Mucosa of descending colon (tissue), 3 donors: ENCODE data around the gene SLC38A6. TPM values are rescaled to one million over a fixed set of nuclear protein-coding genes. Genes with fewer than 3 reads are reported as not detected.

ENCODE experiments used
- ATAC-seq: fragments of 200-7000 bp; cut with Tn5 transposase; one replicate; pipeline ENCODE4 v1.9.1; 2020; ENCODE audit warnings: mild to moderate bottlenecking, moderate library complexity
- DNase-seq, 3 donors: peaks; one replicate each; pipeline ENCODE4 v3.0.0-alpha.2; 2020
- H3K36me3 ChIP-seq: fragments of 200-600 bp; one replicate; pipeline ENCODE4 v1.8.0; 2021; ENCODE audit warnings: low read depth, mild to moderate bottlenecking
- H3K4me1 ChIP-seq: fragments of 200-600 bp; one replicate; pipeline ENCODE4 v1.8.0; 2021; ENCODE audit warnings: low read depth, mild to moderate bottlenecking
- H3K4me3 ChIP-seq: fragments of 200-600 bp; one replicate; pipeline ENCODE4 v1.8.0; 2021; ENCODE audit warnings: mild to moderate bottlenecking
- H3K9me3 ChIP-seq: fragments of 200-600 bp; one replicate; pipeline ENCODE4 v1.8.0; 2021; ENCODE audit warnings: mild to moderate bottlenecking
- CTCF ChIP-seq: fragments of 200-600 bp; IDR thresholded peaks from one replicate; pipeline ENCODE4 v1.8.0; 2022; ENCODE audit warnings: antibody characterized with exemption, mild to moderate bottlenecking
- intact Hi-C, 2 donors: fragments of 100-400 bp; cut with DNase I in 1 of 2; cut with micrococcal nuclease in 1 of 2; formaldehyde crosslinking; loops; one replicate each; pipeline versions ENCODE4 v1.11.0 to v1.11.1; 2022; cut with DNase I, micrococcal nuclease
- total RNA-seq, 3 donors: library from RNA; stranded (reverse); fragmentation: NEBNext Ultra II Directional in 2 of 3; extraction: Animal tissue kit (Norgen Biotek cat#: 25700) in 2 of 3; gene quantifications; one replicate each; pipeline versions ENCODE4 v1.2.1 to v1.2.4, GENCODE V29; 2021 to 2023
- donor health status: DM: no; HTN: no; CAD: no; lungs with moderate emphysema.
- donor health status: DM: no; HTN: no; CAD: no.
- donor health status: DM: no; HTN: yes; CAD: no.

Gene SLC38A6
- total RNA-seq, 3 donors from 2014 or later = 7.4 to 13.6 (median 9.2) TPM

GRCh38 chr14:60945984-60946383 lies 35.1 kb upstream of the SLC38A6 start:
- no peaks in the 10 kb centered on the region for H3K36me3 ChIP-seq
- ATAC-seq (no peak), DNase-seq (no peak)
- no peak for TF ChIP-seq CTCF
- intact Hi-C loops = no loop called here
- no peak overlapping the region for H3K4me3 ChIP-seq
- H3K9me3 ChIP-seq = no peaks in the 10 kb centered on the region
- no peaks in the 10 kb centered on the region for H3K4me1 ChIP-seq

- no peak for TF ChIP-seq CTCF
- Histone ChIP-seq H3K36me3 (no peaks in the 10 kb centered on the region), H3K4me3 (no peak overlapping the region), H3K9me3 (no peaks in the 10 kb centered on the region), H3K4me1 (no peaks in the 10 kb centered on the region)
- intact Hi-C loops = no loop called here
- no peak for ATAC-seq
- no peak for DNase-seq
Observed at GRCh38 chr14:60946773-60947172, 34.3 kb upstream of the SLC38A6 start.

DNA sequence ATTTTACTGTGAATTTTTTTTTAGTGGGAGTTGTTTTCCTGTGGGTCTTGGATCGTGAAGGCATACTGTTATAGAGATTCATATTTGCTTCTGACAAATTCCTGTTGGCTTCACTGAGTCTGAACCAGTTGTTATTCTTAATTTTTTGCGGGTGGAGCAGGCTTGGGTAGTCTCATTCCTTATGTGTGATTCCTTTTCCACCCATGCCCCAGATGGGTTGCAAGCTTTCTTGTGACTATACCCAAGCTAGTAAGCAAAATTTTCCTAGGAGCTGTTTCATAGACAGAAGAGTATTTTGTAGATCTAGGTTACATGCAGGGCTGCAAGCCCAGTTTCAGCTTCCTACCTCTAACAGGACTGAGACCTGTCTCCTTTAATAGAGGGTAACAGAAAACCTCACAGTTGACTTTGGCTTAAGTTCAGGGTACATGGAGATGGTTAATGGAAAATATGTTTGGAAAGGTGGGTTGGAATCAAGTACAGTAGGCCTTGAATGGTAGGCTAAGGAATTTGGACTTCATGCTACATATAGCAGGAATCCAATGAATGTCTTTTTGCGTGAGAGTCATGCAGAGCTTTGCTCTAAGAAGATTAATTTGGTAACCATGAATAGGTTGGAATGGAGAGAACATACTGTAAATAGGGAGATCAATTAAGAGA lies 29.1 kb upstream of the SLC38A6 start:
- intact Hi-C loops = no loop called here
- H3K4me3 ChIP-seq = no peak overlapping the region
- H3K4me1 ChIP-seq = no peaks in the 10 kb centered on the region
- H3K9me3 ChIP-seq = peaks cover 12% of the 10 kb centered on the region
- ATAC-seq (no peak), DNase-seq (no peak)
- TF ChIP-seq CTCF = no peak
- no peaks in the 10 kb centered on the region for H3K36me3 ChIP-seq

DNA sequence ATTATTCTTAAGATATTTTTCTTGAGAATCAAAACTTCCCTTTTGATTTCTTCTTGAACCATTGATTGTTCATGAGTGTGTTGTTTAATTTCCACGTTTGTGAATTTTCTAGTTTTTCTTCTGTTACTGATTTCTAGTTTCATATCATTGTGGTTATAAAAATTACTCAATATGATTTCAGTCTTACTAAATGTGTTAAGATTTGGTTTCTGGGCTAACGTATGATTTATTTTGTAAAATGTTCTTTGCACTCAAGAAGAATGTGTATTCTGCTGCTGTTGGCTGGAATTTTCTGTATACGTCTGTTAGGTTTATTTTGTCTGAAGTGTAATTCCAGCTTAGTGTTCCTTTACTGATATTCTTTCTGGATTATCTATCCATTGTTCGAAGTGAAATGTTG lies 24.8 kb upstream of the SLC38A6 start:
- DNase-seq (no peak), ATAC-seq (no peak)
- TF ChIP-seq CTCF = no peak
- no peak overlapping the region for H3K4me3 ChIP-seq
- H3K9me3 ChIP-seq = peaks cover 35% of the 10 kb centered on the region
- intact Hi-C loops = no loop called here
- H3K4me1 ChIP-seq = no peaks in the 10 kb centered on the region
- H3K36me3 ChIP-seq = no peaks in the 10 kb centered on the region

DNA sequence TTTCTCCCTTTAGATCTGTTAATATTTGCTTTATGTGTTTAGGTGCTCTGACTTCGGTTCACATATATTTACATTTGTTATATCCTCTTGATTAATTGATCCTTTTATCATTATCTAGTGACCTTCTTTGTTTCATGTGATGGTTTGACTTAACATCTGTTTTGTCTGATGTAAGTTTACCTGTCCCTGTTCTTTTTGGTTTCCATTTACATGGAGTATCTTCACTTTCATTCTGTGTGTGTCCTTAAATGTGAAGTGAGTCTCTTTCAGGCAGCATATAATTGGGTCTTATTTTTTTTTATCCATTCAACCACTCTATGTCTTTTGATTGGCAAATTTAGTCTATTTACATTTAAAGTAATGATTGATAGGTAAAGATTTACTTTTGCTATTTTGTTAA lies 24.4 kb upstream of the SLC38A6 start:
- ATAC-seq = no peak
- no peaks in the 10 kb centered on the region for H3K4me1 ChIP-seq
- no peaks in the 10 kb centered on the region for H3K36me3 ChIP-seq
- H3K4me3 ChIP-seq = no peak overlapping the region
- no peak for TF ChIP-seq CTCF
- no peak for DNase-seq
- H3K9me3 ChIP-seq = peaks cover 35% of the 10 kb centered on the region
- intact Hi-C loops = no loop called here

- Histone ChIP-seq H3K4me3 (no peak overlapping the region), H3K4me1 (no peaks in the 10 kb centered on the region), H3K36me3 (no peaks in the 10 kb centered on the region), H3K9me3 (peaks cover 35% of the 10 kb centered on the region)
- ATAC-seq (no peak), DNase-seq (no peak)
- TF ChIP-seq CTCF = no peak
- intact Hi-C loops = no loop called here
Observed at GRCh38 chr14:60958146-60958545, 22.9 kb upstream of the SLC38A6 start.
